ENCODE measurements around the gene SBSN. TPM values are rescaled to one million over a fixed set of nuclear protein-coding genes. Genes with fewer than 3 reads are reported as not detected.

Gene SBSN
- total and polyA plus RNA-seq, 4 donors, result not detected

DNA sequence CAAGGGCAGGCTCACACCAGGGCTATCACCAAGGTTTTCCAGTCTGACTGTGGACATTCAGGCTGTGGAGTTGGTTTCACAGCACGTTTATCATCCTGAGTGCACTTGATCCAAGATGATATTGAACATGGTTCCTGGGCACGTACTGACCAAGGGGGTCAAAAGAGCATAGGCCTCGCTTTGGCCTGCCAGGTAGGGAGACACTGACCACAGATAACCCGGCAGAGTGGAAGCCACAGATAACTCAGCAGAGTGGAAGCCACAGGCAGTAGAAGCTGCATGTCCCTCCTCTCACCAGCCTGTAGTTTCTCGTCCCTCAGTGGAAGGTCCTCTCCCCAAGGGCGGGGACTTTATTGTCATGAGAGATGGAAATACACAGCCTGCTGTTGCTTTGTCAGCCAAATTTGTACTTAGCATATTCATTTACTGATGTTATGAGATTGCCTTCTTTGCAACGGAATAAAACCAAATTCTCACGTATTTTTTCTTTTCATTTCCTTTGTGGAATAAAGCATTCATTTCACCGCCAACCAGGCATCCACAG, 29.1 kb downstream of the SBSN start:
- no peak for DNase-seq (ENCODE audit: low spot score)
- WGBS, result 58% methylated on average over 9 of the region's 9 CpGs
- TF ChIP-seq GABPA (IDR thresholded peaks at IDR 0.05 in 1 of 2, conservative IDR thresholded peaks at IDR 0.05 in 1 of 2), result no peak
- no peak for TF ChIP-seq HNF4A (conservative IDR thresholded peaks at IDR 0.05)
- TF ChIP-seq NR2F2 (IDR thresholded peaks at IDR 0.05), result no peak
- no peak for TF ChIP-seq FOXA2 (IDR thresholded peaks at IDR 0.05)
- no peak for TF ChIP-seq SP1 (IDR thresholded peaks at IDR 0.05)
- TF ChIP-seq RXRA (IDR thresholded peaks at IDR 0.05), result no peak
- TF ChIP-seq, protein P1, sequence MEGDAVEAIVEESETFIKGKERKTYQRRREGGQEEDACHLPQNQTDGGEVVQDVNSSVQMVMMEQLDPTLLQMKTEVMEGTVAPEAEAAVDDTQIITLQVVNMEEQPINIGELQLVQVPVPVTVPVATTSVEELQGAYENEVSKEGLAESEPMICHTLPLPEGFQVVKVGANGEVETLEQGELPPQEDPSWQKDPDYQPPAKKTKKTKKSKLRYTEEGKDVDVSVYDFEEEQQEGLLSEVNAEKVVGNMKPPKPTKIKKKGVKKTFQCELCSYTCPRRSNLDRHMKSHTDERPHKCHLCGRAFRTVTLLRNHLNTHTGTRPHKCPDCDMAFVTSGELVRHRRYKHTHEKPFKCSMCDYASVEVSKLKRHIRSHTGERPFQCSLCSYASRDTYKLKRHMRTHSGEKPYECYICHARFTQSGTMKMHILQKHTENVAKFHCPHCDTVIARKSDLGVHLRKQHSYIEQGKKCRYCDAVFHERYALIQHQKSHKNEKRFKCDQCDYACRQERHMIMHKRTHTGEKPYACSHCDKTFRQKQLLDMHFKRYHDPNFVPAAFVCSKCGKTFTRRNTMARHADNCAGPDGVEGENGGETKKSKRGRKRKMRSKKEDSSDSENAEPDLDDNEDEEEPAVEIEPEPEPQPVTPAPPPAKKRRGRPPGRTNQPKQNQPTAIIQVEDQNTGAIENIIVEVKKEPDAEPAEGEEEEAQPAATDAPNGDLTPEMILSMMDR (IDR thresholded peaks at IDR 0.05; ENCODE audit: low read depth, low read length, missing input control), result no peak
- no peak for TF ChIP-seq TAF1 (conservative IDR thresholded peaks at IDR 0.05)
- TF ChIP-seq, protein P2, sequence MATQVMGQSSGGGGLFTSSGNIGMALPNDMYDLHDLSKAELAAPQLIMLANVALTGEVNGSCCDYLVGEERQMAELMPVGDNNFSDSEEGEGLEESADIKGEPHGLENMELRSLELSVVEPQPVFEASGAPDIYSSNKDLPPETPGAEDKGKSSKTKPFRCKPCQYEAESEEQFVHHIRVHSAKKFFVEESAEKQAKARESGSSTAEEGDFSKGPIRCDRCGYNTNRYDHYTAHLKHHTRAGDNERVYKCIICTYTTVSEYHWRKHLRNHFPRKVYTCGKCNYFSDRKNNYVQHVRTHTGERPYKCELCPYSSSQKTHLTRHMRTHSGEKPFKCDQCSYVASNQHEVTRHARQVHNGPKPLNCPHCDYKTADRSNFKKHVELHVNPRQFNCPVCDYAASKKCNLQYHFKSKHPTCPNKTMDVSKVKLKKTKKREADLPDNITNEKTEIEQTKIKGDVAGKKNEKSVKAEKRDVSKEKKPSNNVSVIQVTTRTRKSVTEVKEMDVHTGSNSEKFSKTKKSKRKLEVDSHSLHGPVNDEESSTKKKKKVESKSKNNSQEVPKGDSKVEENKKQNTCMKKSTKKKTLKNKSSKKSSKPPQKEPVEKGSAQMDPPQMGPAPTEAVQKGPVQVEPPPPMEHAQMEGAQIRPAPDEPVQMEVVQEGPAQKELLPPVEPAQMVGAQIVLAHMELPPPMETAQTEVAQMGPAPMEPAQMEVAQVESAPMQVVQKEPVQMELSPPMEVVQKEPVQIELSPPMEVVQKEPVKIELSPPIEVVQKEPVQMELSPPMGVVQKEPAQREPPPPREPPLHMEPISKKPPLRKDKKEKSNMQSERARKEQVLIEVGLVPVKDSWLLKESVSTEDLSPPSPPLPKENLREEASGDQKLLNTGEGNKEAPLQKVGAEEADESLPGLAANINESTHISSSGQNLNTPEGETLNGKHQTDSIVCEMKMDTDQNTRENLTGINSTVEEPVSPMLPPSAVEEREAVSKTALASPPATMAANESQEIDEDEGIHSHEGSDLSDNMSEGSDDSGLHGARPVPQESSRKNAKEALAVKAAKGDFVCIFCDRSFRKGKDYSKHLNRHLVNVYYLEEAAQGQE (IDR thresholded peaks at IDR 0.05), result no peak
- TF ChIP-seq, protein P3, sequence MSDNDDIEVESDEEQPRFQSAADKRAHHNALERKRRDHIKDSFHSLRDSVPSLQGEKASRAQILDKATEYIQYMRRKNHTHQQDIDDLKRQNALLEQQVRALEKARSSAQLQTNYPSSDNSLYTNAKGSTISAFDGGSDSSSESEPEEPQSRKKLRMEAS (IDR thresholded peaks at IDR 0.05), result no peak
- TF ChIP-seq JUND (IDR thresholded peaks at IDR 0.05), result no peak
- TF ChIP-seq, protein P4, sequence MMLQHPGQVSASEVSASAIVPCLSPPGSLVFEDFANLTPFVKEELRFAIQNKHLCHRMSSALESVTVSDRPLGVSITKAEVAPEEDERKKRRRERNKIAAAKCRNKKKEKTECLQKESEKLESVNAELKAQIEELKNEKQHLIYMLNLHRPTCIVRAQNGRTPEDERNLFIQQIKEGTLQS (IDR thresholded peaks at IDR 0.05), result no peak
- TF ChIP-seq YY1 (IDR thresholded peaks at IDR 0.05), result no peak
- no peak for TF ChIP-seq EGR1 (IDR thresholded peaks at IDR 0.05; ENCODE audit: low read depth in 2 of 2)
- no peak for TF ChIP-seq RAD21 (IDR thresholded peaks at IDR 0.05)
- TF ChIP-seq, protein P5, sequence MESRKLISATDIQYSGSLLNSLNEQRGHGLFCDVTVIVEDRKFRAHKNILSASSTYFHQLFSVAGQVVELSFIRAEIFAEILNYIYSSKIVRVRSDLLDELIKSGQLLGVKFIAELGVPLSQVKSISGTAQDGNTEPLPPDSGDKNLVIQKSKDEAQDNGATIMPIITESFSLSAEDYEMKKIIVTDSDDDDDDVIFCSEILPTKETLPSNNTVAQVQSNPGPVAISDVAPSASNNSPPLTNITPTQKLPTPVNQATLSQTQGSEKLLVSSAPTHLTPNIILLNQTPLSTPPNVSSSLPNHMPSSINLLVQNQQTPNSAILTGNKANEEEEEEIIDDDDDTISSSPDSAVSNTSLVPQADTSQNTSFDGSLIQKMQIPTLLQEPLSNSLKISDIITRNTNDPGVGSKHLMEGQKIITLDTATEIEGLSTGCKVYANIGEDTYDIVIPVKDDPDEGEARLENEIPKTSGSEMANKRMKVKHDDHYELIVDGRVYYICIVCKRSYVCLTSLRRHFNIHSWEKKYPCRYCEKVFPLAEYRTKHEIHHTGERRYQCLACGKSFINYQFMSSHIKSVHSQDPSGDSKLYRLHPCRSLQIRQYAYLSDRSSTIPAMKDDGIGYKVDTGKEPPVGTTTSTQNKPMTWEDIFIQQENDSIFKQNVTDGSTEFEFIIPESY (IDR thresholded peaks at IDR 0.05), result no peak
- TF ChIP-seq HNF4G (IDR thresholded peaks at IDR 0.05), result no peak
- TF ChIP-seq FOXA1 (IDR thresholded peaks at IDR 0.05), result no peak

More for the DNA sequence above, 29.1 kb downstream of the SBSN start:
- Histone ChIP-seq H3K4me3 (ENCODE audit: low read depth in 1 of 3, low read length in 3 of 3) (no peak overlapping the region), H3K36me3 (ENCODE audit: control insufficient read depth in 4 of 4, insufficient read depth in 3 of 4, low read depth in 1 of 4, low read length in 3 of 4) (no peaks in the 10 kb centered on the region), H3K9me3 (ENCODE audit: control insufficient read depth in 4 of 4, low read length in 3 of 4) (no peaks in the 10 kb centered on the region), H3K27me3 (ENCODE audit: control insufficient read depth in 4 of 4, insufficient read depth in 4 of 4, low read length in 3 of 4) (no peaks in the 10 kb centered on the region), H3K4me1 (ENCODE audit: control insufficient read depth in 4 of 4, insufficient read depth in 4 of 4, low read length in 3 of 4) (peaks cover 0 to 6% (median 1%) of the 10 kb centered on the region in 4 donors), H3K27ac (ENCODE audit: low read depth in 1 of 2, low read length in 2 of 2) (no peak overlapping the region), H3K9ac (ENCODE audit: low read depth in 1 of 2, low read length in 2 of 2) (no peak overlapping the region)
